GM12892 (cell line): ENCODE measurements around the gene BCL3.

Experiments
- POLR2A ChIP-seq: IDR thresholded peaks from 2 replicates; pipeline ENCODE4 v1.6.1; 2011; ENCODE audit warnings: low read depth, low read length, control low read depth
- POLR2AphosphoS5 ChIP-seq: IDR thresholded peaks from 2 replicates; pipeline ENCODE4 v1.6.1; 2011; ENCODE audit warnings: low read depth, low read length, control low read depth
- TAF1 ChIP-seq: IDR thresholded peaks from 2 replicates; pipeline ENCODE4 v1.6.1; 2011; ENCODE audit warnings: low read depth, mild to moderate bottlenecking, control low read depth, low read length, borderline replicate concordance

GRCh38 chr19:44800461-44800860 lies 52.0 kb downstream of the BCL3 start:
- TF ChIP-seq POLR2A (no peak), TAF1 (no peak), POLR2AphosphoS5 (no peak)
